Kidney capillary endothelial cell (primary cell): Measurements from ENCODE around the gene TTC3.
A peak's percentile ranks its signal among the peaks of the same experiment; 100 is the strongest.
"Not testable (repeated sequence)": the region's sequence is repeated elsewhere in the genome, so short reads cannot be mapped to it uniquely, and the experiment has no call there.

Source experiments
- DNase-seq: peaks from one replicate; pipeline ENCODE4 v3.0.0-alpha.2; 2018; ENCODE audit warnings: low spot score

Gene TTC3

DNA sequence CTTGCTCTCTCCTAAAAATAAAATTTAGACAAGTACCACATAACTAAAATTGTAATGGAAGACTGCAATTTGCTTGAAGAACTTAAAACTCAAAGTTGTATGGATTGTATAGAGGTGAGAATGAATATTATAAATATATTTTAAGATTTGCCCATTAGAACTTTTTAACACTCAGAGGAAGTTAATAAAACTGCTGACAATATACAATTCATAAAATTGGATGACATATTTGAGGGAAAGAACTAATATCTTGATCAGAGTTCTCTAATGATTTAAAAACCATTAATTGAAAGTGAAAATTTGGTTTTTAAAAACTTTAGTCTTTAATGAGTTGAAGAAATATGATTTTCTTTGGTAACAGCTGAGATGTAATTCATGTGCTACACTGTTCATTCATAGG lies 20.9 kb downstream of the TTC3 start:
- no peak for DNase-seq

DNA sequence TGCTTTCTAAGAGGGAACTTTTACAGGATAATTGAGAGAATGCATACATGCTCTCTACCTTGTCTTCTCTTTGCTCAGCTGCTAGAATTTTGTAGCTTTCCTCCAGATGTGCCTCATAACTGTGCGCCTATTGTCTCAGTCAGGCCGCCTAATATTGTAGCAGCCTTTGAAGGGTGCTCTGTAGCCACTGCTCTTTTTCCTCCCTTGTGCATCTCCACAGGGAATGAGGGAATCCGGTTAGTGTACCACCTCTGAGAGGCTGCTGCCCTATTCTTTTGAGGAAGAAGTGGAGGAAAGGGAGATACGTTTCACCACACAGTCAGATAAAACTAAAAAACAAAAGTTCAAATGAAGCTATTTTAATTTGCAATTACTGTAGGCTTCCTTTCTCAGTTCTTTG lies 22.8 kb downstream of the TTC3 start:
- DNase-seq = no peak

DNA sequence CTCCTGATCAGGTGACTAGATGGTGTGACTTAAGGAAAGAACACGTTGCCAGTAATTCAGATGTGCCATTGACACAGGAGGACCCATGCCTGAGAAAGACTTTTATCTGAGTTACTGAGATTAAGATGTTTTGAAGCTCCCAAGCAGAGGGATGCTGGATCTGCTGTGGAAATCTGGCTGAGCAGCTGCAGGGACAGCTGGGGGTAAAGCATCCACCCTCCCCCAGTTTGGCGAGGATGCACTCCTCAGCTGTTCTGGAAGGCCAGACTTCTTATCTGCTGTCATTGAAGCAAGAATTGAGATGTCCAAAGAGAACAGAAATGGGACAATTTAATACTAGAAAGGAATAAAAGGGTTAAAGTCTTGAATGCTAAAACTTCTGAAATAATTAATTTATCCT lies 25.7 kb downstream of the TTC3 start:
- no peak for DNase-seq

DNA sequence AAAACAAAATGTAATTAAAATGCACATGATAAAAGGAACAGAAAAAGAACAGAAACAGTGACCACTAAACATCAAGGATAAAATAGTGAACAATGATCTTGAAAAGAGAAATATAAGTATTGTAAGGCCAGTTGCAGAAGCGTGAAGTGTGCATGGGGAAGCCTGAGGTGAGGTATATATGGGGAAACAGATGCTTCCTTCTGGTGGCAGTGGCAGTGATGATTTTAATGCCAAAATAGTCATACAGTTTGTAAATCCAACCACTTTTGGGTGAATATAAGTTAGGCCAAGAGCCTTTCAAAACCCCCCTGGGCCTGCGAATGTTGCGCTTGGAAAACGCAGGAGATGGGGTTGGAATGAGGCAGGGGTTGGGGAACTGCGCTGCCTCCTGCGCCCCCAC lies 27.3 kb downstream of the TTC3 start:
- no peak for DNase-seq

- DNase-seq = no peak
Observed at GRCh38 chr21:37101384-37101783, 28.3 kb downstream of the TTC3 start.

- DNase-seq = not testable (repeated sequence)
Observed at GRCh38 chr21:37102746-37103145, 29.7 kb downstream of the TTC3 start.

DNA sequence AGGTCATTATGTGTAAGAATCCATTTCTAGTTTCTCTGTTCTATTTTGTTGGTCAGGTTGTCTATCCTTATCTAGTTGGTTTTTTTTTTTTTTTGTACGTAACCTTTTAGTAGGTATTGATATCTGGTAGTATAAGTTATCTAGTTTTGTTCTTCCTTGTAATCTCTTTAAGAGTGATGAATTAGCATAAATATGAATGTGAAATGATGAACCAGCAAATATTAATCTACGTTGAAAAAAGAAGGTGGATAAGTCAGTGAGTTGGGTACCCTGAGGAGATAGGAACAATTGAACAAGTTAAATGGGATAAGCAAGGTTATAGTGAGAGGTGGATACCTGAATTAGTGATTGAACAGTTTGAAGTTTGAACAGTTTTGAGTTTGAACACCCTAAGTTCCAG lies 33.9 kb downstream of the TTC3 start:
- no peak for DNase-seq

DNA sequence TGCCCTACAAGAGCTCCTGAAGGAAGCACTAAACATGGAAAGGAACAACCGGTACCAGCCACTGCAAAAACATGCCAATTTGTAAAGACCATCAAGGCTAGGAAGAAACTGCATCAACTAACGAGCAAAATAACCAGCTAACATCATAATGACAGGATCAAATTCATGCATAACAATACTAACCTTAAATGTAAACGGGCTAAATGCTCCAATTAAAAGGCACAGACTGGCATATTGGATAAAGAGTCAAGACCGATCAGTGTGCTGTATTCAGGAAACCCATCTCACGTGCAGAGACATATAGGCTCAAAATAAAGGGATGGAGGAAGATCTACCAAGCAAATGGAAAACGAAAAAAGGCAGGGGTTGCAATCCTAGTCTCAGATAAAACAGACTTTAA lies 38.0 kb downstream of the TTC3 start:
- not testable (repeated sequence) for DNase-seq

GRCh38 chr21:37114301-37114700 lies 41.2 kb downstream of the TTC3 start:
- not testable (repeated sequence) for DNase-seq

DNA sequence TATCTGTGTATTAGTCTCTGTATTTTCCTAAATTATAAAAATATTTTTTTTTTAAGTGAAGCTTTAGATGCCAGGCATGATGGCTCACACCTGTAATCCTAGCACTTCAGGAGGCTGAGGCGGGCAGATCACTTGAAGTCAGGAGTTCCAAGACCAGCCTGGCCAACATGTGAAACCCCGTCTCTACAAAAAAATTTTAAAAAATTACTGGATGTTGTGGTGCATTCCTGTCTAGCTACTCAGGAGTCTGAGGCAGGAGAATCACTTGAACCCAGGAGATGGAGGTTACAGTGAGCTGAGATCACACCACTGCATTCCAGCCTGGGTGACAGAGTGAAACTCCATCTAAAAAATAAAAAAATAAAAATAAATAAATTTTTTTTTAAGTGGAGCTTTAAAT lies 43.4 kb downstream of the TTC3 start:
- not testable (repeated sequence) for DNase-seq

- DNase-seq = no peak
Observed at GRCh38 chr21:37117204-37117603, 44.1 kb downstream of the TTC3 start.

DNA sequence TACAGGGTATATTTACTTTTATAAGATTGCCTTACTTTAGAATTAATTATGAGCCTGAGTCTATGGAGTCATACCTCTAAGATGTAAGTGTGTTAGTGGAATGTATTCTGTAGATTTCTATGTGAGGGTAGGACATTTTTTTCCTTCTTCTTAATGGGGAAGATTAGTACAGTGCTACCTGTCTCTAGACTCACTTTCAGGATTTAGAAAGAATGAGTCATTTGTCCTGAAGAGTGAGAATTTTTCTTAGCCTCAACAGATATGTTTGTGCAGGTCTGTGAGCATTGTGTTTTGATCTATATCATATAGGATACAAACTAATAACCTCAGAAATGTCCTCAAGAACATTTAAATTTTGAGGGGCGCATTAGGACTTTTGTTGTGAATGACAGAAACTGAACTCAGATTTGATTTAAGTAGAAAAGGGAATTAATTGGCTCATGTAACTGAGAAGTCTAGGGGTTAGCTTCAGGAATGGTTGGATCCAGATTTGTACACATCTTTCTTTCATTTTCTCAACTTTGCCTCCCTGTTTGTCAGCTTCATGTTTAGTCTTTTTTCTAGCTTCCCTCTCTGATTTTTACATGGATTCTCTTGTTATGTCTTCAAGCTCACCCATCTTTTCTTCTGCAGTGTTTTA lies 45.3 kb downstream of the TTC3 start:
- no peak for DNase-seq

DNA sequence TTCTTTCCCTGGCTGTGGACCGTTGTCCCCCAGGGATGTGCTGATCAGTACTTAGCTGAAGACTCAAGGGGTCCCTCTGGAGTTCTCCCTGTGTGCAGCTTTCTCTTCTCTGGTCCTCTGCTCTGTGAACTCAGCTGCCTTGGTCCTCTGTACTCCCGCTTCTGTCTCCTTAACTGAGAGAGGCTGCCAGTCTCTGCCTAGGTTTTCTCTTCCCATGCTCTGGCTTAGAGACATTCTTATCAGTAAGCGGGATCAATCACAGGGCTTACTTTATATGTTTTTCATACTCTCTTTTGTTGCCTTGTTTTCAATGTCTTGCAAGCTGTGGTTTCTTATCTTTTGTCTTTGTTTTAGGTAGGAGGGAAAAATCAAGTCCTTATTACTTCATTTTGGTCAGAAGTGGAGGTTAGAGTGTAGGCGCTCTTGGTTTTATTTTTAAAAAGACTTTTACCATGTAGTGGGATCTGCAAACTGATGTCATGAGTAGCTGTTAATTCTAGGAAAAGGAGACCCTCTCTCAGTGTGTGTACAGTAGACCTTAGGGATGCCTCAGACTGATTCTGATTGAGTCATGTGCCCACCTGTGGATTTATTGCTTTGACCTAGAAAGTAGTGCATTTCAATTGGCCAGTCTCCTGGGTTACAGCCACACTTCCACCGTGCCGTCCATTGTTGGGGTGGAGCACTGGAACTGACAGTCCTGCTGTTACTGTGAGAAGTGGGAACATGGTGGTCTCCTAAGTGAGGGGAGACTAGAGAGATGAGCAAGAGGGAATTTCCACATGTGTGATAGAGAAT lies 46.6 kb downstream of the TTC3 start:
- no peak for DNase-seq

- no peak for DNase-seq
Observed at GRCh38 chr21:37128076-37128475, 55.0 kb downstream of the TTC3 start.

DNA sequence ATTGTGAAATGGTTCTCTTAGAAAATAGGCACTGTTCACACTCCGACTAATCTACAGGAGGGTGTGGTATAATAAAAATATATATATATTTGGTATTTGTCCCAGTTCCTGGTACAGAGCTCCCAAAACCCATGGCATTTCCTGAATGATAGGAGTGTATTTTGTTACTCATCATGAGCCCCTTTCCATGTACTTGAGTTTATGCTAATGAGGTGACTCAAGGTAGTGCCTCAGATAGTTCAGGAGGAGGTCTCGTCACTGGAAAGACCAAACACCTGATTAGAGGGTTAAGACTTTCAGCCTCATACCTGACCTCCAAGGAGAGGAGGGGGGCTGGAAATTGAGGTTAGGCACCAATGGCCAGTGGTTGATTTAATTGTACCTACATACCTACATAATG lies 57.9 kb downstream of the TTC3 start:
- no peak for DNase-seq

DNA sequence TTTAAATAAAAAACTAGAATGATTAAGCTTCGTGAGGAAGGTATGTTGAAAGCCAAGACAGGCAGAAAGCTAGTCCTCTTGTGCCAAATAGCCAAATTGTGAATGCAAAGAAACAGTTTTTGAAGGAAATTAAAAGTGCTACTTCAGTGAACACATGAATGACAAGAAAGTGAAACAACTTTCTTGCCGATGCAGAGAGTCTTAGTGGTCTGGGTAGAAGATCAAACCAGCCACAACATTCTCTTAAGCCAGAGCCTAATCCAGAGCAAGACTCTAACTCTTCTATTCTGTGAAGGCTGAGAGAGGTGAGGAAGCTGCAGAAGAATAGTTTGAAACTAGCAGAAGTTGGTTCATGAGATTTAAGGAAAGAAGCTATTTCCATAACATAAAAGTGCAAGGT lies 63.2 kb downstream of the TTC3 start:
- no peak for DNase-seq

GRCh38 chr21:37136744-37137143 lies 63.7 kb downstream of the TTC3 start:
- DNase-seq = no peak

GRCh38 chr21:37139154-37139553 lies 66.1 kb downstream of the TTC3 start:
- DNase-seq = no peak

- DNase-seq = no peak
Observed at GRCh38 chr21:37139902-37140301, 66.8 kb downstream of the TTC3 start.

- not testable (repeated sequence) for DNase-seq
Observed at GRCh38 chr21:37143392-37143791, 70.3 kb downstream of the TTC3 start.

DNA sequence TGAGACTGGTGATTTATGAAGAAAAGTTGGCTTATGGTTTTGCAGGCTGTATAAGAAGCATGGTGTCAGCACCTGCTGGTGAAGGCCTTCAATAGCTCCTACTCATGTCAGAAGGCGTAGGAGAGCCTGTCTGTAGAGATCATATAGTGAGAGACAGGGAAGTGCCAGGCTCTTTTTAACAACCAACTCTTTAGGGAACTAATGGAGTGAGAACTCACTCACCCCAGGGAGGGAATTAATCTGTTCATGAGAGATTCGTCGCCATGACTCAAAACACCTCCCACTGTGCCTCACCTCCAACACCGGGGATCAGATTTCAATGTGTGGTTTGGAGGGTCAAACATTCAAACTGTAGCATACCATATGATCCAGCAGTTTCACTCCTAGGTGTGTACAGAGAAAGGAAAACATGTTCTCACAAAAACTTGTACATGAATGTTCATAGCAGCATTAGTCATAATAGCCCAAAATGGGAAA lies 72.6 kb downstream of the TTC3 start:
- no peak for DNase-seq

- peak; percentile 11 for DNase-seq
Observed at GRCh38 chr21:37146320-37147235, 73.5 kb downstream of the TTC3 start.

DNA sequence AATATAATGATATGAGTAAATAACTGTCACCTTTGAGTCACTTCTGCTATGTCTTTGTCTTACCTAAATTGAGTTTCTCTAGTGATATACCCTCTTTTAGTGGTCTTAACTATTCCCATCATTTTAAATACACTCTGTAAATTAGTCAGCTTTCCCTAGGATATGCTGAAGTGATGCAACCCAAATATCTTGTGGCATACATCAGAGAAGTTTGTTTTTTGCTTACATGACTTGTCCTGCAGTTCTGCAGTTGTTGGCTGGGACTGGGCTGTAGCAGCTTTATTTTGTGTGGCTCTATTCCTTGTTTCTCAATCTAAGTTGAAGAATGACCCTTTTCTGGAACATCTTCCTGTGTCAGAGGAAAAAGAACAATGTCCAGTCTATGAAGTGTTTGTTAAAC lies 76.4 kb downstream of the TTC3 start:
- no peak for DNase-seq
